SK-N-SH (cell line): ENCODE results near the gene TNFRSF12A. TPM values are rescaled to one million over a fixed set of nuclear protein-coding genes. Genes with fewer than 3 reads are reported as not detected.
"Not testable (repeated sequence)": the region's sequence is repeated elsewhere in the genome, so short reads cannot be mapped to it uniquely, and the experiment has no call there.

Experiments
- CTCF ChIA-PET: fragments of 300-600, 350-600 bp; formaldehyde crosslinking; extraction: SDS; loops from one replicate; lab custom pipeline; 2021; lab: Yijun Ruan, JAX
- POLR2A ChIA-PET: fragments of 350-600 bp; sonication (Branson Sonifier 250); formaldehyde crosslinking; extraction: SDS; loops from one replicate; lab custom pipeline; 2020; ENCODE audit warnings: antibody characterized with exemption, inconsistent platforms; lab: Yijun Ruan, JAX
- DNase-seq: peaks from one replicate; pipeline ENCODE4 v3.0.0; 2012
- H2AFZ ChIP-seq: fragments of 200-600 bp; sonication (generic); 2 replicates; pipeline ENCODE4 v1.8.1; 2016; ENCODE audit warnings: antibody characterized with exemption, mild to moderate bottlenecking, low read depth
- H3F3A ChIP-seq: fragments of 200-600 bp; sonication (generic); replicated peaks from 2 replicates; pipeline ENCODE3; 2016; ENCODE audit warnings: antibody characterized with exemption, mild to moderate bottlenecking; ENCODE audit not compliant: insufficient read depth
- H3K27ac ChIP-seq, 2 experiments: fragments of 200-500 bp in 1 of 2; fragments of 200-600 bp in 1 of 2; sonication (Bioruptor generic) in 1 of 2; sonication (generic), shearing (Covaris generic) in 1 of 2; 2 replicates each; pipeline versions ENCODE4 v1.5.1 to v1.6.1; 2014 to 2016; ENCODE audit warnings: low read depth in 2 of 2, inconsistent platforms in 1 of 2, low read length in 1 of 2, mild to moderate bottlenecking in 1 of 2, mixed read lengths in 1 of 2
- H3K27me3 ChIP-seq: fragments of 200-600 bp; sonication (generic), shearing (Covaris generic); 2 replicates; pipeline ENCODE4 v1.6.1; 2016; ENCODE audit warnings: mixed run types; ENCODE audit not compliant: insufficient read depth
- H3K36me3 ChIP-seq, 2 experiments: fragments of 200-500 bp in 1 of 2; fragments of 200-600 bp in 1 of 2; sonication (Bioruptor generic) in 1 of 2; sonication (generic) in 1 of 2; replicated peaks in 1 of 2; 2 replicates each; pipeline versions ENCODE3 to v1.5.1; 2014 to 2016; ENCODE audit warnings: low read length in 1 of 2, mild to moderate bottlenecking in 1 of 2; ENCODE audit not compliant: insufficient read depth in 2 of 2, control insufficient read depth in 1 of 2
- H3K4me1 ChIP-seq, 2 experiments: fragments of 200-500 bp in 1 of 2; fragments of 200-600 bp in 1 of 2; sonication (Bioruptor generic) in 1 of 2; sonication (generic), shearing (Covaris generic) in 1 of 2; 2 replicates each; pipeline versions ENCODE4 v1.5.1 to v1.6.1; 2014 to 2016; ENCODE audit warnings: low read depth in 1 of 2, low read length in 1 of 2, mixed run types in 1 of 2; ENCODE audit not compliant: insufficient read depth in 2 of 2, control insufficient read depth in 1 of 2
- H3K4me2 ChIP-seq: fragments of 200-600 bp; sonication (generic), shearing (Covaris generic); 2 replicates; pipeline ENCODE4 v1.6.1; 2017; ENCODE audit warnings: mixed run types
- H3K4me3 ChIP-seq, 2 experiments: fragments of 200-500 bp in 1 of 2; fragments of 200-600 bp in 1 of 2; sonication (Bioruptor generic) in 1 of 2; sonication (generic), shearing (Covaris generic) in 1 of 2; 2 replicates each; pipeline versions ENCODE4 v1.5.1 to v1.8.1; 2014 to 2016; ENCODE audit warnings: low read depth in 2 of 2, inconsistent platforms in 1 of 2, low read length in 1 of 2, mild to moderate bottlenecking in 1 of 2, mixed read lengths in 1 of 2, moderate library complexity in 1 of 2
- H3K79me2 ChIP-seq: fragments of 200-600 bp; sonication (generic); 2 replicates; pipeline ENCODE4 v1.8.1; 2017; ENCODE audit warnings: mild to moderate bottlenecking; ENCODE audit not compliant: insufficient read depth
- H3K9ac ChIP-seq: fragments of 200-600 bp; sonication (generic); 2 replicates; pipeline ENCODE4 v1.6.1; 2017; ENCODE audit warnings: mixed run types
- H3K9me2 ChIP-seq: fragments of 200-600 bp; sonication (generic); 2 replicates; pipeline ENCODE4 v1.6.1; 2017; ENCODE audit warnings: mixed run types
- H3K9me3 ChIP-seq: fragments of 200-600 bp; sonication (generic); 2 replicates; pipeline ENCODE4 v1.6.1; 2017; ENCODE audit warnings: mixed run types, mild to moderate bottlenecking, moderate library complexity
- H4K20me1 ChIP-seq: fragments of 200-600 bp; sonication (generic); 2 replicates; pipeline ENCODE4 v1.6.1; 2017; ENCODE audit warnings: mild to moderate bottlenecking, mixed run types; ENCODE audit not compliant: insufficient read depth
- CHD2 ChIP-seq: fragments of 150-350 bp; IDR thresholded peaks from 2 replicates; pipeline ENCODE4 v1.6.1; 2018; ENCODE audit warnings: low read length; ENCODE audit not compliant: partially characterized antibody
- FOSL2 ChIP-seq: IDR thresholded peaks from 2 replicates; pipeline ENCODE4 v1.4.0; 2012; ENCODE audit warnings: low read depth, mild to moderate bottlenecking, moderate library complexity, borderline replicate concordance
- GATA2 ChIP-seq: sonication (generic); formaldehyde crosslinking; IDR thresholded peaks from 2 replicates; pipeline ENCODE4 v1.5.0; 2020; ENCODE audit warnings: mild to moderate bottlenecking, missing genetic modification reagents
- MEF2A ChIP-seq: IDR thresholded peaks from 2 replicates; pipeline ENCODE4 v1.4.0; 2012; ENCODE audit warnings: low read depth, borderline replicate concordance
- MXI1 ChIP-seq: IDR thresholded peaks from 2 replicates; pipeline ENCODE4 v1.6.1; 2012; ENCODE audit warnings: mild to moderate bottlenecking, low read depth, low read length, improper control_type of control experiment
- RAD21 ChIP-seq: IDR thresholded peaks from 2 replicates; pipeline ENCODE4 v1.6.1; 2012; ENCODE audit warnings: mild to moderate bottlenecking, low read length
- RCOR1 ChIP-seq: fragments of 150-350 bp; IDR thresholded peaks from 2 replicates; pipeline ENCODE4 v1.6.1; 2017; ENCODE audit warnings: antibody characterized with exemption, low read length
- RFX5 ChIP-seq: IDR thresholded peaks from 2 replicates; pipeline ENCODE4 v1.6.1; 2012; ENCODE audit warnings: mild to moderate bottlenecking, improper control_type of control experiment, low read length
- RXRA ChIP-seq: IDR thresholded peaks from 2 replicates; pipeline ENCODE4 v1.4.0; 2012; ENCODE audit warnings: low read depth, mild to moderate bottlenecking, borderline replicate concordance
- SMC3 ChIP-seq: IDR thresholded peaks from 2 replicates; pipeline ENCODE4 v1.6.1; 2012; ENCODE audit warnings: low read depth, low read length, improper control_type of control experiment
- TAF1 ChIP-seq: IDR thresholded peaks from 2 replicates; pipeline ENCODE4 v1.6.1; 2012; ENCODE audit warnings: low read depth, mild to moderate bottlenecking, low read length, moderate library complexity, borderline replicate concordance
- USF2 ChIP-seq: fragments of 150-350 bp; IDR thresholded peaks from 2 replicates; pipeline ENCODE4 v1.6.1; 2017; ENCODE audit warnings: antibody characterized with exemption, low read length, low read depth, borderline replicate concordance
- WGBS: methylation state at CpG from one replicate; pipeline ENCODE4 v1.1.6; 2017; ENCODE audit warnings: low lambda C conversion rate; 5-methylcytosine and 5-hydroxymethylcytosine counted together
- polyA plus RNA-seq, 3 experiments: library from polyadenylated mRNA; depleted of rRNA; stranded (reverse); fragments of >200 nt; gene quantifications; 2 replicates each; pipeline ENCODE4 v1.2.3, GENCODE V29; 2012
- TF ChIP-seq, protein P1 (sequence below): IDR thresholded peaks from 2 replicates; pipeline ENCODE4; 2012
- TF ChIP-seq, protein P2 (sequence below): IDR thresholded peaks from 2 replicates; pipeline ENCODE4 v1.4.0; 2012; ENCODE audit warnings: low read depth

Gene TNFRSF12A
- polyA plus RNA-seq, 1 of the 3 experiments (the other 2 are of a cell fraction) = 374 TPM

DNA sequence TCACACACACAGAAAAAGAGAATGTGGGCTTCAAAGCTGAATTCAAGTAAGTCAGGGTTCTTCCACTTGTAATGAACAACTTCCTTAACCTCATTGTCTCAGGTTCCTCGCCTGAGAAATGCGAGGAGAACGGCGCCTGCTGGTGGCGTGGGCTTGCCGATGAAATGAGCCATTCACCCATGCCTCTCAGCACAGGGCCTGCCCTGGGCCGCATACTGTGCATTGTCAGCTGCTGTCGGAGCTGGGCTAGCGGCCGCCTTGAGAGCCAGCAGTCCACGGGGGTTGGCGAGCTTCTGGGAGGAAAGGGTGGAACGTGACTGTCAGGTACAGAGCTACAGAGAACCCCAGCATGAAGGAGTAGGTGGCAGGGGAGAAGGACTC lies 33.2 kb downstream of the TNFRSF12A start:
- peaks cover 14% of the 10 kb centered on the region; the same call in 1 of the 2 replicates for H3K27me3 ChIP-seq
- H3K79me2 ChIP-seq, H3K9me2 ChIP-seq, CTCF ChIA-PET, H4K20me1 ChIP-seq, H3K36me3 ChIP-seq, H2AFZ ChIP-seq, H3K4me1 ChIP-seq, H3K27ac ChIP-seq, H3K4me3 ChIP-seq, H3F3A ChIP-seq, DNase-seq, POLR2A ChIA-PET, H3K9me3 ChIP-seq, H3K9ac ChIP-seq, H3K4me2 ChIP-seq: not testable (repeated sequence)
- whole genome bisulfite sequencing = 85% methylated on average over 8 of the region's 13 CpGs

- CTCF ChIA-PET = interaction anchor here (1.1 to 1.2 kb wide), 2 partner anchors 24 to 74 kb away, joined by 4 read pairs; no protein-coding TSS in a partner anchor
- Histone ChIP-seq H4K20me1 (no peaks in the 10 kb centered on the region), H2AFZ (no peak overlapping the region), H3K27ac (no peak overlapping the region), H3K9me2 (no peaks in the 10 kb centered on the region), H3K9me3 (no peaks in the 10 kb centered on the region), H3K4me1 (peaks cover 0 to 12% of the 10 kb centered on the region in 2 experiments; a peak in 1 of 4 replicates), H3K4me3 (no peak overlapping the region), H3K9ac (no peak overlapping the region), H3K27me3 (no peaks in the 10 kb centered on the region), H3K79me2 (no peaks in the 10 kb centered on the region), H3F3A (no peaks in the 10 kb centered on the region), H3K36me3 (no peaks in the 10 kb centered on the region), H3K4me2 (no peak overlapping the region)
- no peak for DNase-seq
- TF ChIP-seq CHD2 (no peak), USF2 (no peak), RFX5 (no peak), GATA2 (CRISPR knock-in tag) (no peak), RCOR1 (no peak), RAD21 (no peak), MXI1 (no peak), FOSL2 (no peak), TAF1 (no peak), SMC3 (no peak), RXRA (no peak), MEF2A (no peak)
- TF ChIP-seq, protein P1, sequence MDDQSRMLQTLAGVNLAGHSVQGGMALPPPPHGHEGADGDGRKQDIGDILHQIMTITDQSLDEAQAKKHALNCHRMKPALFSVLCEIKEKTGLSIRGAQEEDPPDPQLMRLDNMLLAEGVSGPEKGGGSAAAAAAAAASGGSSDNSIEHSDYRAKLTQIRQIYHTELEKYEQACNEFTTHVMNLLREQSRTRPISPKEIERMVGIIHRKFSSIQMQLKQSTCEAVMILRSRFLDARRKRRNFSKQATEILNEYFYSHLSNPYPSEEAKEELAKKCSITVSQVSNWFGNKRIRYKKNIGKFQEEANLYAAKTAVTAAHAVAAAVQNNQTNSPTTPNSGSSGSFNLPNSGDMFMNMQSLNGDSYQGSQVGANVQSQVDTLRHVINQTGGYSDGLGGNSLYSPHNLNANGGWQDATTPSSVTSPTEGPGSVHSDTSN = no peak
- TF ChIP-seq, protein P2, sequence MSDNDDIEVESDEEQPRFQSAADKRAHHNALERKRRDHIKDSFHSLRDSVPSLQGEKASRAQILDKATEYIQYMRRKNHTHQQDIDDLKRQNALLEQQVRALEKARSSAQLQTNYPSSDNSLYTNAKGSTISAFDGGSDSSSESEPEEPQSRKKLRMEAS = no peak
- POLR2A ChIA-PET = no interaction called here
- 85% methylated on average over 17 of the region's 17 CpGs for WGBS
Measured at GRCh38 chr16:3054965-3055733, 35.0 kb downstream of the TNFRSF12A start.

GRCh38 chr16:3055734-3056115 lies 35.6 kb downstream of the TNFRSF12A start:
- H3F3A ChIP-seq, H3K9me2 ChIP-seq, H3K4me3 ChIP-seq, H3K9ac ChIP-seq, H3K36me3 ChIP-seq, H2AFZ ChIP-seq, DNase-seq, H3K9me3 ChIP-seq, POLR2A ChIA-PET, H3K27ac ChIP-seq, H4K20me1 ChIP-seq, H3K79me2 ChIP-seq, H3K4me2 ChIP-seq, H3K27me3 ChIP-seq: not testable (repeated sequence)
- CTCF ChIA-PET = interaction anchor here (1.0 to 1.2 kb wide), 4 partner anchors 21 to 74 kb away, joined by 3 to 4 read pairs (median 4); no protein-coding TSS in a partner anchor
- 96% methylated on average over 7 of the region's 9 CpGs for WGBS
- peaks cover 0 to 12% of the 10 kb centered on the region in 2 experiments; a peak in 1 of 4 replicates for H3K4me1 ChIP-seq
